GM12878 (cell line): ENCODE measurements around the gene LGALS3BP. TPM values are rescaled to one million over a fixed set of nuclear protein-coding genes. Genes with fewer than 3 reads are reported as not detected.

Experiments used
- ATAC-seq: fragments of 200-7000 bp; cut with Tn5 transposase; 3 replicates; pipeline ENCODE4 v1.9.1; 2020; ENCODE audit warnings: mild to moderate bottlenecking, moderate library complexity
- BruUV-seq: library from RNA; stranded (reverse); fragments of 400-500 nt; replicated peaks from 2 replicates; lab custom pipeline; 2021; lab: Mats Ljungman, UMichigan
- CTCF ChIA-PET: fragments of 300-600 bp; sonication (Branson Sonifier 250); formaldehyde crosslinking; extraction: SDS; loops from one replicate; lab custom pipeline; 2021; ENCODE audit warnings: inconsistent platforms; lab: Yijun Ruan, JAX
- POLR2A ChIA-PET: fragments of 350-600 bp; formaldehyde crosslinking; extraction: SDS; loops from one replicate; lab custom pipeline; 2021; ENCODE audit warnings: inconsistent platforms; lab: Charles Lee
- RAD21 ChIA-PET: fragments of 300-600 bp; sonication (Branson Sonifier 250); formaldehyde crosslinking; loops from one replicate; lab custom pipeline; 2023; ENCODE audit warnings: antibody characterized with exemption; ENCODE audit not compliant: unreplicated experiment; lab: Charles Lee
- SMC1A ChIA-PET: fragments of 300-600 bp; sonication (Branson Sonifier 250); formaldehyde crosslinking; loops from one replicate; lab custom pipeline; 2023; ENCODE audit not compliant: unreplicated experiment, uncharacterized antibody; lab: Charles Lee
- DNase-seq: peaks from one replicate; pipeline ENCODE4 v3.0.0-alpha.2; 2011; ENCODE audit warnings: low read depth, low spot score
- FAIRE-seq: peaks from 3 replicates; lab custom pipeline; 2011; peaks lifted over from hg19 to GRCh38; lab: Jason Lieb, UNC
- H2AFZ ChIP-seq: 2 replicates; pipeline ENCODE4 v1.6.0; 2011; ENCODE audit warnings: low read depth, low read length, control low read depth; ENCODE audit not compliant: control insufficient read depth
- H3K27ac ChIP-seq: 2 replicates; pipeline ENCODE4 v1.5.1; 2011; ENCODE audit warnings: control low read depth; ENCODE audit not compliant: control insufficient read depth, insufficient read depth
- H3K27me3 ChIP-seq, 2 experiments: replicated peaks in 1 of 2; 2 replicates each; pipeline versions ENCODE4 v1.6.0 to v1.6.1; 2011; ENCODE audit warnings: low read length in 1 of 2; ENCODE audit not compliant: control insufficient read depth in 2 of 2, insufficient read depth in 2 of 2
- H3K36me3 ChIP-seq, 2 experiments: 2 replicates each; pipeline ENCODE4 v1.5.1; 2011; ENCODE audit warnings: low read length in 1 of 2; ENCODE audit not compliant: control insufficient read depth in 2 of 2, insufficient read depth in 2 of 2
- H3K4me1 ChIP-seq: 2 replicates; pipeline ENCODE4 v1.6.1; 2011; ENCODE audit warnings: mild to moderate bottlenecking, low read length, moderate library complexity, mixed read lengths; ENCODE audit not compliant: control insufficient read depth, insufficient read depth
- H3K4me2 ChIP-seq: 2 replicates; pipeline ENCODE4 v1.6.0; 2011; ENCODE audit warnings: control low read depth; ENCODE audit not compliant: control insufficient read depth, insufficient read depth
- H3K4me3 ChIP-seq: fragments of 200-600 bp; sonication (generic); 2 replicates; pipeline ENCODE4 v1.5.1; 2016
- H3K79me2 ChIP-seq: 2 replicates; pipeline ENCODE4 v1.6.0; 2011; ENCODE audit warnings: low read length; ENCODE audit not compliant: control insufficient read depth, insufficient read depth
- H3K9ac ChIP-seq: 2 replicates; pipeline ENCODE4 v1.8.0; 2011; ENCODE audit warnings: low read length, control low read depth, mixed read lengths; ENCODE audit not compliant: control insufficient read depth, insufficient read depth
- H3K9me3 ChIP-seq: replicated peaks from 3 replicates; pipeline ENCODE4 v1.5.1; 2011; ENCODE audit warnings: mild to moderate bottlenecking, low read length; ENCODE audit not compliant: control insufficient read depth, insufficient read depth
- H4K20me1 ChIP-seq: 2 replicates; pipeline ENCODE4 v1.6.0; 2011; ENCODE audit not compliant: control insufficient read depth, insufficient read depth
- CBFB ChIP-seq: IDR thresholded peaks from 2 replicates; pipeline ENCODE4 v1.6.1; 2016; ENCODE audit warnings: antibody characterized with exemption, low read depth
- E4F1 ChIP-seq: fragments of 450-650 bp; IDR thresholded peaks from 2 replicates; pipeline ENCODE4 v1.6.1; 2018; ENCODE audit warnings: borderline replicate concordance, mild to moderate bottlenecking; ENCODE audit not compliant: partially characterized antibody
- ESRRA ChIP-seq: IDR thresholded peaks from 2 replicates; pipeline ENCODE4 v1.6.1; 2012; ENCODE audit warnings: mild to moderate bottlenecking, low read length, improper control_type of control experiment
- HDGF ChIP-seq: fragments of 450-650 bp; IDR thresholded peaks from 2 replicates; pipeline ENCODE4 v1.6.1; 2016; ENCODE audit warnings: antibody characterized with exemption
- IRF3 ChIP-seq: fragments of 450-650 bp; IDR thresholded peaks from 2 replicates; pipeline ENCODE4 v1.6.1; 2014; ENCODE audit warnings: mild to moderate bottlenecking
- IRF5 ChIP-seq: fragments of 450-650 bp; IDR thresholded peaks from 2 replicates; pipeline ENCODE4 v1.6.1; 2017; ENCODE audit warnings: borderline replicate concordance
- KDM1A ChIP-seq: fragments of 200-600 bp; sonication (generic); IDR thresholded peaks from 2 replicates; pipeline ENCODE4 v1.6.1; 2016; ENCODE audit warnings: borderline replicate concordance
- MAX ChIP-seq: IDR thresholded peaks from 2 replicates; pipeline ENCODE4 v1.6.1; 2012; ENCODE audit warnings: low read depth, low read length, improper control_type of control experiment
- MXI1 ChIP-seq: fragments of 150-350 bp; IDR thresholded peaks from 2 replicates; pipeline ENCODE4 v1.6.1; 2011; ENCODE audit warnings: low read depth, mild to moderate bottlenecking, inconsistent platforms, low read length, improper control_type of control experiment
- SIX5 ChIP-seq: IDR thresholded peaks from 2 replicates; pipeline ENCODE4 v1.6.1; 2011; ENCODE audit warnings: mild to moderate bottlenecking, low read depth, low read length, moderate library complexity; ENCODE audit not compliant: severe bottlenecking
- SP1 ChIP-seq: IDR thresholded peaks from one replicate; pipeline ENCODE4 v1.6.1; 2011; ENCODE audit warnings: low read depth, low read length
- SPI1 ChIP-seq: IDR thresholded peaks from 2 replicates; pipeline ENCODE4 v1.6.1; 2011; ENCODE audit warnings: low read depth, mild to moderate bottlenecking, low read length, moderate library complexity, borderline replicate concordance; ENCODE audit not compliant: insufficient read depth
- SUZ12 ChIP-seq: fragments of 200-600 bp; sonication (generic); IDR thresholded peaks from one replicate; pipeline ENCODE4 v1.6.1; 2018; ENCODE audit warnings: antibody characterized with exemption, mild to moderate bottlenecking; ENCODE audit not compliant: unreplicated experiment
- TCF12 ChIP-seq: IDR thresholded peaks from 2 replicates; pipeline ENCODE4 v1.6.1; 2011; ENCODE audit warnings: low read depth, mild to moderate bottlenecking, low read length
- USF1 ChIP-seq: IDR thresholded peaks from 2 replicates; pipeline ENCODE4 v1.6.1; 2011; ENCODE audit warnings: borderline replicate concordance, low read depth, mild to moderate bottlenecking, moderate library complexity, mixed read lengths, low read length; ENCODE audit not compliant: insufficient read depth; ENCODE audit errors: extremely low read length
- ZNF207 ChIP-seq: fragments of 450-650 bp; IDR thresholded peaks from 2 replicates; pipeline ENCODE4 v1.6.1; 2014; ENCODE audit warnings: antibody characterized with exemption, mild to moderate bottlenecking, borderline replicate concordance
- ZNF274 ChIP-seq: IDR thresholded peaks from one replicate; pipeline ENCODE4 v1.8.0; 2011; ENCODE audit not compliant: insufficient read length, insufficient read depth
- ZNF384 ChIP-seq: IDR thresholded peaks from 2 replicates; pipeline ENCODE4 v1.6.1; 2012; ENCODE audit warnings: low read depth, mild to moderate bottlenecking, low read length, improper control_type of control experiment, borderline replicate concordance
- WGBS: methylation state at CpG from one replicate; pipeline ENCODE4 v1.1.6; 2016; ENCODE audit warnings: low lambda C conversion rate; ENCODE audit not compliant: insufficient replicate concordance, insufficient coverage; ENCODE audit errors: missing lambda C conversion rate; 5-methylcytosine and 5-hydroxymethylcytosine counted together
- in situ Hi-C: fragments of 300-500 bp; cut with MboI; formaldehyde crosslinking; loops from 9 replicates; pipeline ENCODE4 v1.14.3; 2018; ENCODE audit warnings: mixed read lengths
- intact Hi-C: fragments of 100-400 bp; cut with micrococcal nuclease; formaldehyde crosslinking; loops from one replicate; pipeline ENCODE4 v1.14.2; 2022; ENCODE audit not compliant: unreplicated experiment
- polyA plus RNA-seq, 11 experiments: library from polyadenylated mRNA; depleted of rRNA in 4 of 11; unstranded in 6 of 11; stranded (reverse) in 5 of 11; fragments of >200 nt; fragmentation: Nextera tagmentation in 4 of 11; fragmentation: Illumina TruSeq in 1 of 11; extraction: Ambion mirVana in 4 of 11; extraction: Trizol in 1 of 11; gene quantifications; 1 replicate in 1 of 11; 2 replicates in 10 of 11; pipeline versions ENCODE4 v1.2.1 to v1.2.3, GENCODE V29; 2011 to 2016; ENCODE audit warnings: inconsistent platforms in 2 of 11, missing spikeins in 2 of 11, low read depth in 1 of 11
- total RNA-seq, 4 experiments: library from RNA; depleted of rRNA in 3 of 4; stranded (reverse); fragments of >200 nt in 3 of 4; fragmentation: Illumina TruSeq in 1 of 4; extraction: Trizol in 1 of 4; gene quantifications; 2 replicates each; pipeline versions ENCODE4 v1.2.1 to v1.2.3, GENCODE V29; 2013 to 2021

The LGALS3BP gene
- total and polyA plus RNA-seq, 10 of the 15 experiments (the other 5 are each of a cell fraction or from before 2014, with no cell fraction given) = 0.52 to 5.2 (median 1.9) TPM

- TF ChIP-seq USF1 (no peak), MXI1 (no peak), ESRRA (no peak), E4F1 (no peak)
Measured at GRCh38 chr17:78965491-78965924, 14.2 kb downstream of the LGALS3BP start (continued).

GRCh38 chr17:78963378-78963777 lies 16.3 kb downstream of the LGALS3BP start:
- 67% methylated on average over 6 of the region's 6 CpGs for WGBS
- Histone ChIP-seq H3K27me3 (no peaks in the 10 kb centered on the region), H3K9me3 (no peaks in the 10 kb centered on the region), H3K9ac (no peak overlapping the region), H3K36me3 (no peaks in the 10 kb centered on the region), H3K4me2 (no peak overlapping the region), H3K4me1 (peaks cover 6% of the 10 kb centered on the region), H4K20me1 (no peaks in the 10 kb centered on the region; the same call in 1 of the 2 replicates), H3K79me2 (no peaks in the 10 kb centered on the region), H2AFZ (no peak overlapping the region), H3K4me3 (no peak overlapping the region), H3K27ac (no peak overlapping the region)
- FAIRE-seq (no peak), DNase-seq (no peak), ATAC-seq (no peak)
- RAD21 ChIA-PET = no interaction called here
- in situ Hi-C loops = no loop called here
- SMC1A ChIA-PET = no interaction called here
- POLR2A ChIA-PET = no interaction called here
- CTCF ChIA-PET = no interaction called here
- BruUV-seq = no TSS peak
- intact Hi-C loops = no loop called here
- TF ChIP-seq MXI1 (no peak), IRF5 (no peak), ZNF207 (no peak), TCF12 (no peak), KDM1A (no peak), SP1 (no peak), ZNF384 (no peak), CBFB (no peak), SPI1 (no peak), SUZ12 (no peak), MAX (no peak), SIX5 (no peak), HDGF (no peak), ZNF274 (no peak), IRF3 (no peak)
